GM19238 (cell line): ENCODE results near the gene NEK11.

Source experiments
- DNase-seq: peaks from one replicate; pipeline ENCODE4 v3.0.0; 2011; ENCODE audit warnings: low spot score; ENCODE audit not compliant: insufficient read length

The NEK11 gene

GRCh38 chr3:131397889-131398288, 371.2 kb downstream of the NEK11 start:
- no peak for DNase-seq
